ENCODE measurements around the gene MT3. TPM values are rescaled to one million over a fixed set of nuclear protein-coding genes. Genes with fewer than 3 reads are reported as not detected.

The MT3 gene
- total and polyA plus RNA-seq, 7 donors, result 3.5 to 9.6 (median 4.3) TPM; not detected in 2

DNA sequence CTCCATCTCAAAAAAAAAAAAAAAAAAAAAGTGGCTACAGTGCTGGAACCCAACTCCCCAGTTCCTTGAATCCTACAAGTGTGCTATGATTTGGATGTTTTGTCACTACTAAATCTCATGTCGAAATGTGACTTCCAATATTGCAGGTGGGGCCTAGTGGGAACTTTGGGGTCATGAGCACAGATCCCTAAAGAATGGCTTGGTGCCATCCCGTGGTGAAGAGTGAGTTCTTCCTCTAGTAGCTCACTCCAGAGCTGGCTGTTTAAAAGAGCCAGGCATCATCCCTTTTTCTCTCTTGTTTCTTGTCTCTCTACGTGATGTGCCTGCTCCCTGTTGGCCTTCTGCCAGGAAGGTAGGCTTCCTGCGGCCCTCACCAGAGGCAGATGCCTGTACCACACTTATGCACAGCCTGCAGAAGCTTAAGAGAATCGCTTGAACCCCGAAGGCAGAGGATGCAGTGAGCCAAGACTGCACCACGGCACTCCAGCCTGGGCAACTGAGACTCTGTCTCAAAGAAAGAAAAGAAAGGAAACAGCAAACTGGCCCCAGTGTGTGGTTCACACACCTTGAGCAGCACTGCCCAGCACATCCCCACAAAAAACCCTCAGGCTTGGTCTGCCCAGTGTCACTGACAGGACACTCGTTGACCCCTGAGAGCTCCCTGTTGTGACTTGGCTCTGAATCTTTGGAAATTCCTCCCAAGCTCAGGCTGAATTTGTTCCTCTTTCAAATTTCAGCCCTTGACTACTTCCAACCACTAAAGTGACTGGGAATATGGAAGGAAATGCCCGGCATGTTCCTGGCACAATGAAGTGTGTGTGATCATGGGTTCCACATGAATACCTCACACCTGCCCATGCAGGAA lies 39.4 kb downstream of the MT3 start:
- DNase-seq, result no peak
- Histone ChIP-seq H3K27me3 (peaks cover 0 to 3% (median 0%) of the 10 kb centered on the region in 3 donors), H3K9me3 (no peaks in the 10 kb centered on the region), H3K36me3 (no peaks in the 10 kb centered on the region), H3K4me3 (no peak overlapping the region), H3K27ac (peak overlapping the region; percentile 0 to 92 (median 64)), H3K4me1 (peaks cover 0 to 39% (median 29%) of the 10 kb centered on the region in 4 donors)
- 78 to 84% methylated on average over 9 of the region's 9 CpGs for WGBS, 2 donors
- intact Hi-C loops (cut with DNase I), result no loop called here
- TF ChIP-seq POLR2A (IDR thresholded peaks at IDR 0.05) (no peak), EP300 (IDR thresholded peaks at IDR 0.05) (no peak), POLR2AphosphoS5 (IDR thresholded peaks at IDR 0.05) (no peak)
- TF ChIP-seq, protein P1, sequence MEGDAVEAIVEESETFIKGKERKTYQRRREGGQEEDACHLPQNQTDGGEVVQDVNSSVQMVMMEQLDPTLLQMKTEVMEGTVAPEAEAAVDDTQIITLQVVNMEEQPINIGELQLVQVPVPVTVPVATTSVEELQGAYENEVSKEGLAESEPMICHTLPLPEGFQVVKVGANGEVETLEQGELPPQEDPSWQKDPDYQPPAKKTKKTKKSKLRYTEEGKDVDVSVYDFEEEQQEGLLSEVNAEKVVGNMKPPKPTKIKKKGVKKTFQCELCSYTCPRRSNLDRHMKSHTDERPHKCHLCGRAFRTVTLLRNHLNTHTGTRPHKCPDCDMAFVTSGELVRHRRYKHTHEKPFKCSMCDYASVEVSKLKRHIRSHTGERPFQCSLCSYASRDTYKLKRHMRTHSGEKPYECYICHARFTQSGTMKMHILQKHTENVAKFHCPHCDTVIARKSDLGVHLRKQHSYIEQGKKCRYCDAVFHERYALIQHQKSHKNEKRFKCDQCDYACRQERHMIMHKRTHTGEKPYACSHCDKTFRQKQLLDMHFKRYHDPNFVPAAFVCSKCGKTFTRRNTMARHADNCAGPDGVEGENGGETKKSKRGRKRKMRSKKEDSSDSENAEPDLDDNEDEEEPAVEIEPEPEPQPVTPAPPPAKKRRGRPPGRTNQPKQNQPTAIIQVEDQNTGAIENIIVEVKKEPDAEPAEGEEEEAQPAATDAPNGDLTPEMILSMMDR (IDR thresholded peaks at IDR 0.05), result no peak

GRCh38 chr16:56629531-56629930 lies 40.2 kb downstream of the MT3 start:
- peaks cover 0 to 39% (median 29%) of the 10 kb centered on the region in 4 donors for H3K4me1 ChIP-seq
- intact Hi-C loops (cut with DNase I), result no loop called here
- no peak overlapping the region for H3K4me3 ChIP-seq
- H3K27ac ChIP-seq, result peak overlapping the region in 2 of 4 donors; percentile 89 to 92
- no peak for DNase-seq
- WGBS, 2 donors, result 88 to 92% methylated on average over 3 of the region's 3 CpGs
- no peaks in the 10 kb centered on the region for H3K9me3 ChIP-seq
- H3K36me3 ChIP-seq, result no peaks in the 10 kb centered on the region
- TF ChIP-seq POLR2AphosphoS5 (IDR thresholded peaks at IDR 0.05) (no peak), POLR2A (IDR thresholded peaks at IDR 0.05) (no peak), EP300 (IDR thresholded peaks at IDR 0.05) (no peak)
- TF ChIP-seq, protein P1 (IDR thresholded peaks at IDR 0.05), result no peak
- H3K27me3 ChIP-seq, result peaks cover 0 to 12% (median 2%) of the 10 kb centered on the region in 3 donors

GRCh38 chr16:56630134-56630533 lies 40.8 kb downstream of the MT3 start:
- TF ChIP-seq POLR2AphosphoS5 (IDR thresholded peaks at IDR 0.05) (no peak), EP300 (IDR thresholded peaks at IDR 0.05) (no peak), POLR2A (IDR thresholded peaks at IDR 0.05) (no peak)
- TF ChIP-seq, protein P1 (IDR thresholded peaks at IDR 0.05), result no peak
- Histone ChIP-seq H3K27me3 (peaks cover 0 to 18% (median 8%) of the 10 kb centered on the region in 3 donors), H3K4me1 (peaks cover 0 to 40% (median 34%) of the 10 kb centered on the region in 4 donors), H3K4me3 (no peak overlapping the region), H3K36me3 (no peaks in the 10 kb centered on the region), H3K9me3 (no peaks in the 10 kb centered on the region), H3K27ac (no peak overlapping the region)
- WGBS, 2 donors, result 72 to 79% methylated on average over 3 of the region's 3 CpGs
- DNase-seq, result no peak
- intact Hi-C loops (cut with DNase I), result no loop called here

DNA sequence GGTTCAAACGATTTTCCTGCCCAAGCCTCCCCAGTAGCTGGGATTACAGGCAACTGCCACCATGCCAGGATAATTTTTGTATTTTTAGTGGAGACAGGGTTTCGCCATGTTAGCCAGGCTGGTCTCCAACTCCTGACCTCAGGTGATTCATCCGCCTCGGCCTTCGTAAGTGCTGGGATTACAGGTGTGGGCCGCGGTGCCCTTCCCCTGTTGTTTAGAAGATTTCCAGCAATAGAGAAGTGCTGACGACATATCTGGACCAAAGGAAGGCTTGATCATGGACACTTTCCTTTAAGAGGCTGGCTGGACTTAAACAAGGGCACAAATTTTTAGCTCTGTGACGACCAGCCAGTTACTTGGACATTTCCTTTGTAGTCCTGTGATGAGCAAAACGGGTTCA lies 41.9 kb downstream of the MT3 start:
- Histone ChIP-seq H3K27ac (peak overlapping the region in 3 of 4 donors; percentile 70 to 73 (median 72)), H3K4me3 (peak overlapping the region in 1 of 4 donors; percentile 37), H3K4me1 (peaks cover 0 to 42% (median 37%) of the 10 kb centered on the region in 4 donors), H3K27me3 (peaks cover 6 to 28% (median 19%) of the 10 kb centered on the region in 3 donors), H3K9me3 (no peaks in the 10 kb centered on the region), H3K36me3 (no peaks in the 10 kb centered on the region)
- WGBS, 2 donors, result 87 to 90% methylated on average over 10 of the region's 10 CpGs
- TF ChIP-seq EP300 (IDR thresholded peaks at IDR 0.05), result no peak
- TF ChIP-seq, protein P1 (IDR thresholded peaks at IDR 0.05), result no peak
- TF ChIP-seq POLR2A (IDR thresholded peaks at IDR 0.05), result no peak
- TF ChIP-seq POLR2AphosphoS5 (IDR thresholded peaks at IDR 0.05), result no peak
- intact Hi-C loops (cut with DNase I), result no loop called here
- no peak for DNase-seq

Measured in sigmoid colon (tissue), 7 donors.